Type B pancreatic cell (in vitro differentiated cells): Measurements from ENCODE around the gene FRMD8. TPM values are rescaled to one million over a fixed set of nuclear protein-coding genes. Genes with fewer than 3 reads are reported as not detected.

Source experiments
- DNase-seq: peaks from one replicate; pipeline ENCODE4 v3.0.0; 2021; ENCODE audit warnings: mixed read lengths; ENCODE audit not compliant: unreplicated experiment; ENCODE audit errors: extremely low spot score
- H3K27ac Mint-ChIP-seq: 2 replicates; pipeline ENCODE4 v1.8.0; 2021; ENCODE audit warnings: mild to moderate bottlenecking, mixed read lengths
- H3K27me3 Mint-ChIP-seq: 2 replicates; pipeline ENCODE4 v1.8.0; 2021; ENCODE audit warnings: mixed read lengths
- H3K36me3 Mint-ChIP-seq: 2 replicates; pipeline ENCODE4 v1.8.0; 2021; ENCODE audit warnings: mixed read lengths
- H3K4me1 Mint-ChIP-seq: one replicate; pipeline ENCODE4 v1.8.0; 2021; ENCODE audit warnings: mixed read lengths; ENCODE audit not compliant: unreplicated experiment
- H3K4me3 Mint-ChIP-seq: 2 replicates; pipeline ENCODE4 v1.8.0; 2021; ENCODE audit warnings: mild to moderate bottlenecking, mixed read lengths
- H3K9me3 Mint-ChIP-seq: 2 replicates; pipeline ENCODE4 v1.8.0; 2021; ENCODE audit warnings: mixed read lengths
- total RNA-seq: library from RNA; stranded (reverse); gene quantifications from 2 replicates; pipeline ENCODE4 v1.2.1, GENCODE V29; 2021; ENCODE audit warnings: low replicate concordance
- TF ChIP-seq, protein P1 (sequence below): fragments of 200-600 bp; sonication (generic); conservative IDR thresholded peaks from 2 replicates; pipeline ENCODE4 v1.5.0; 2021; ENCODE audit warnings: antibody characterized with exemption, mild to moderate bottlenecking

FRMD8 gene
- total RNA-seq, 1 donor from 2014 or later = 35.0 TPM

DNA sequence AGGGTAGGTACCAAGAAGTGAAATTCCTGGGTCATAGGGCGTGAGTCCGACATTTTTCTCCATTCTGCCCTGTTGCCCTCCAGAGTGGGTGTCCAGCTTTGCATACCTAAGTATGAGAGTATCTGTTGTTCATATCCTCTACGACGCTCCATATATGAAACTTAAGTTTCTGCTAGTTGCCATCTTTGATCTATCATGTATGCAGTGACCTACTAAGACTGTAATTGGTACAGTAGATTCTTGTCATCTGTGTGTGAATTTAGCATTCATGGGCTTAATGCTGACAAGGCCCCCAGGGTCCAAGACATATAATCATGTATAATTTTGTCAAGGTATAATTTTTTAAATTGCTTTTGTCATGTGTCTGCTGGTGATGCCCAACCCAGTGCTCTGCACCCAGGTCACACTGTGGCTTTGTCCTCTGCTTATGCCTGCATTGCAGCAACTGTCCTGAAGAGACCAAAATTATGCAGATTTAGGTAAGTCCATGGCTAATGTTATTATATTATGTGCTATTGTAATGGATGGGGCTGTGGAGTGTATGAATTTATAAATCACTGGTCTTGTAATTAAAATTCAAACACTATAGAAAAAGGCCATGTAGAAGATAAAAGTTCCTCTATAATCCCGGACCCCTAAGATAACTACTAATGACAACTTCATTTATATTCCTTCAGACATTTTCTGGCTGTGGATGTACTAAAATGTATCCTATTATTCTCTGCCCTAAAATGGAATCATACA lies 48.4 kb downstream of the FRMD8 start:
- H3K9me3 Mint-ChIP-seq = no peaks in the 10 kb centered on the region
- H3K4me1 Mint-ChIP-seq = peaks cover 30% of the 10 kb centered on the region
- TF ChIP-seq, protein P1, sequence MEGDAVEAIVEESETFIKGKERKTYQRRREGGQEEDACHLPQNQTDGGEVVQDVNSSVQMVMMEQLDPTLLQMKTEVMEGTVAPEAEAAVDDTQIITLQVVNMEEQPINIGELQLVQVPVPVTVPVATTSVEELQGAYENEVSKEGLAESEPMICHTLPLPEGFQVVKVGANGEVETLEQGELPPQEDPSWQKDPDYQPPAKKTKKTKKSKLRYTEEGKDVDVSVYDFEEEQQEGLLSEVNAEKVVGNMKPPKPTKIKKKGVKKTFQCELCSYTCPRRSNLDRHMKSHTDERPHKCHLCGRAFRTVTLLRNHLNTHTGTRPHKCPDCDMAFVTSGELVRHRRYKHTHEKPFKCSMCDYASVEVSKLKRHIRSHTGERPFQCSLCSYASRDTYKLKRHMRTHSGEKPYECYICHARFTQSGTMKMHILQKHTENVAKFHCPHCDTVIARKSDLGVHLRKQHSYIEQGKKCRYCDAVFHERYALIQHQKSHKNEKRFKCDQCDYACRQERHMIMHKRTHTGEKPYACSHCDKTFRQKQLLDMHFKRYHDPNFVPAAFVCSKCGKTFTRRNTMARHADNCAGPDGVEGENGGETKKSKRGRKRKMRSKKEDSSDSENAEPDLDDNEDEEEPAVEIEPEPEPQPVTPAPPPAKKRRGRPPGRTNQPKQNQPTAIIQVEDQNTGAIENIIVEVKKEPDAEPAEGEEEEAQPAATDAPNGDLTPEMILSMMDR = no peak
- DNase-seq = no peak
- no peaks in the 10 kb centered on the region for H3K27me3 Mint-ChIP-seq
- H3K36me3 Mint-ChIP-seq = peaks cover 36% of the 10 kb centered on the region
- peak overlapping the region; percentile 80 for H3K27ac Mint-ChIP-seq
- H3K4me3 Mint-ChIP-seq = no peak overlapping the region

DNA sequence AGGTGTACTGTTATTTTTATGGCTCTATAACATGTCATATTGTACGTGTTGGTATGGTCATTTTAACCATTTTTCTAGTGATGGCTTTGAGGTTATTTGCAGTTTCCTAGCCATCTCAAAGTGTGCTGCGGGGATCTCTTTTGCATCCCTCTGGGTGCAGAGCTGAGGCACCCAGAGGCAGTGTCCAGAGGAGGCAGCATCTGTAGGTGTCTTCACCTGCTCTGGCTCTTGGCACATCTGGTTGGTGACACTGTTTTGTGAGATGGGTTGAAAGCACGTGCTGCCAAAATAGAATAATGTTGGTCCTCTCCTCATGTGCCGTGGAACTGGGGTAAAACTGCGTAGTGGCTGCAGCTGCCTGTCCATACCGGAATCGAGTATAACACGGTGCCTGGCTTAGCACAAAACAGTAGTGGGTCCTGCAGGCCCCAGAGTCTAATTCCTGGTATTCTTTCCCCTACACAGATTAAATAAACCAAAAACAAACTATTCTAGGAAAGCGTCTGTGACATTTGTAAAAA lies 49.0 kb downstream of the FRMD8 start:
- H3K36me3 Mint-ChIP-seq = peaks cover 36% of the 10 kb centered on the region
- no peaks in the 10 kb centered on the region for H3K27me3 Mint-ChIP-seq
- H3K9me3 Mint-ChIP-seq = no peaks in the 10 kb centered on the region
- peak overlapping the region; percentile 26 for H3K27ac Mint-ChIP-seq
- no peak overlapping the region for H3K4me3 Mint-ChIP-seq
- H3K4me1 Mint-ChIP-seq = peaks cover 24% of the 10 kb centered on the region
- TF ChIP-seq, protein P1 = no peak
- DNase-seq = no peak

DNA sequence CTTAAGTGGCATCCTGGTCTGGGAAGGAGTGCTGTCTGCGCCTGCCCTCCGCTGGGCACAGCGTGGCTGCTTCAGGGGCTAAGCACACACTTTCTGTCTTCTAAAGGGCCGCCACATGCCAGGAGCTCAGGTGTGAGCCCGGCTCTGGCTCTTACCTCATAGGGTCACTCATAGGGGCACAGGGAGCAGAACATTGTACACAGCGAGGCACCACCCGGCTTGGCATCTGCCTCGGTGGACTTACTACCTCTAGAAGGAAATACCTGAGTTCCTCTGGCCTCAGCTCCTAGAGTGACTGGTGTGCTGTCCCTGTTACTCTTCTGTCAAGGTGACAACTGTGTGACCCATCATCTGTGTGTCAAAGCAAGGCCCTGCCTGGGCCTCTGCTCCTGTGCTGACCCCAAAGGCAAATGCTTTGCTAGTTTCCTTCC lies 49.6 kb downstream of the FRMD8 start:
- Mint-ChIP-seq H3K27me3 (no peaks in the 10 kb centered on the region), H3K9me3 (no peaks in the 10 kb centered on the region), H3K4me3 (no peak overlapping the region), H3K27ac (peak overlapping the region; percentile 40), H3K36me3 (peaks cover 39% of the 10 kb centered on the region), H3K4me1 (peaks cover 21% of the 10 kb centered on the region)
- TF ChIP-seq, protein P1 = no peak
- DNase-seq = peak; percentile 52

DNA sequence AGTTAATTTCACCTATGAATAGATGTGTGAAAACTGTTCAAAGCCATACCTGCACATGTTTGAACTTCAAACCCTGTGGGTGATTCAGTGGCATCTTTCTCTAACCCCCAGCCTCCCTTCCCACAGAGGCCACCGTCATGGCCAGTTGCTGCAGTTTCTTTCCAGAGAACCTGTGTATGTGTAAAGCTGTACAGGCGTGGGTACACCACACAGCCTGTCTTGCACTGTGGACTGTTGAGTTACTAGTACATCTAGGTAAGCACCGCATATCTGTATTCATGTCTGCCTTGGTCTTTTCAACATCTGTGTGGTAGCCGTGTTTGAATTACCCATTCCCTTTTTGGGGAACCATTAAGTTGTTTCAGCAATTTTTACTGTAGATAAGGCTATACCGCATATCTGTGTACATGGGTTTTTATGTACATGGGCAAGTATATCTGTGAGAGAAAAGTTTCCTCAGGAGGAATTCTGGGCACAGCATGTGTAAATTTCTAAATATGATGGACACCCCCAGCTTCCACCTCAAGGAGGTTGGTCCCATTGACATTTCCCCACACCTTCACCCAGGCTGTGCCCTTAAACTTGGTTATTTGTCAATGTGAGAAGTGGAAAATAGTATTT lies 50.1 kb downstream of the FRMD8 start:
- no peak for DNase-seq
- no peak overlapping the region for H3K4me3 Mint-ChIP-seq
- H3K36me3 Mint-ChIP-seq = peaks cover 40% of the 10 kb centered on the region
- TF ChIP-seq, protein P1 = no peak
- no peaks in the 10 kb centered on the region for H3K9me3 Mint-ChIP-seq
- H3K4me1 Mint-ChIP-seq = peaks cover 22% of the 10 kb centered on the region
- peak overlapping the region; percentile 40 for H3K27ac Mint-ChIP-seq
- no peaks in the 10 kb centered on the region for H3K27me3 Mint-ChIP-seq

DNA sequence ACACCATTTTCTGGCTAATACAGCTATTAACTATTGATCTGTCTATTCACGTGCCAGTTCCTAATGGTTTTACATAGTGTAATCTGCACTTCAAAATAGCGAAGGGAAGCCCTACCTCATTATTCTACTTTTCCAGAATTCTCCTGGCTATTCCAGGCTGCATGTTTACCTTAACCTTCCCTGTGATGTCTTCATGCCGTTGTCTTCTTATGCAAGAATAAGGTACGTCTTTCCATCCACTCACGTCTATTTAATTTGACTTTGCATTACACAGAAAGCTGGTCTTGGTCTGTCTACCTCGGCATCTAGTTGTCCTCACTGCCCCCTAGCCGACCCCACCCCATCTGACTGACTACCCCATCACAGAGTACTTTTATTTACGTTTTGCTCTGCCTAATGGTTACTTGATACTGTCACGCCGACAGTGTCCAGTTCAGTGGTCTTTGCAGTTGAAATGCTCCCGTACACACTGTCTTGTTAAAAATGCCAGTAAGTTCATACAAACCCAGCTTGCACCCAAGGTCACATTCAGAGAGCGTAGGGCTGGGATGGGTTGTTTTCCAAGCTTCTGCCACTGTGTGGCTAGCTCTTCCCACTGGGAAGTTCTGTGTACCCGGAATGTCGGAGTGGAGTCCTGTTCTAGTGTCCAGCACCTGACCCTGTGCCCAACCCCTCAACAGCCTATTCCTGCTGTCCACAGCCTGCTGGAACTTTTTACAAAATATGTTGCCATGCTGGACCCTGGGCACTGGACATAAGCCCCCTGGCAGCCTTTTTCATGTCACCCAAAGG lies 51.2 kb downstream of the FRMD8 start:
- Mint-ChIP-seq H3K4me1 (peaks cover 22% of the 10 kb centered on the region), H3K36me3 (peaks cover 43% of the 10 kb centered on the region), H3K27me3 (no peaks in the 10 kb centered on the region), H3K4me3 (no peak overlapping the region), H3K27ac (peak overlapping the region; percentile 21), H3K9me3 (no peaks in the 10 kb centered on the region)
- no peak for DNase-seq
- TF ChIP-seq, protein P1 = no peak
